ENCODE results near the gene TLE6.
"Not testable (repeated sequence)": the region's sequence is repeated elsewhere in the genome, so short reads cannot be mapped to it uniquely, and the experiment has no call there.

TLE6 gene

GRCh38 chr19:3012059-3012458 is 34.7 kb downstream of the TLE6 start:
- H3K4me2 ChIP-seq (ENCODE audit: low read length, poor library complexity, severe bottlenecking); H3K4ac ChIP-seq (ENCODE audit: low read depth in 1 of 2, low read length in 2 of 2); H3K27me3 ChIP-seq (ENCODE audit: control insufficient read depth in 1 of 2, insufficient read depth in 1 of 2, low read length in 2 of 2); DNase-seq; H2BK120ac ChIP-seq (ENCODE audit: low read depth, low read length); H4K91ac ChIP-seq (ENCODE audit: low read length); H3K79me1 ChIP-seq (replicated peaks; ENCODE audit: low read length, poor library complexity, severe bottlenecking); H3K27ac ChIP-seq (ENCODE audit: low read length, poor library complexity, severe bottlenecking); H3K4me3 ChIP-seq (ENCODE audit: insufficient read depth in 1 of 2, low read depth in 1 of 2, low read length in 2 of 2); H2BK15ac ChIP-seq (ENCODE audit: low read depth, poor library complexity, severe bottlenecking); H3K36me3 ChIP-seq (ENCODE audit: control insufficient read depth in 1 of 2, insufficient read depth in 2 of 2, low read depth in 1 of 2, low read length in 2 of 2); H3K9me3 ChIP-seq (ENCODE audit: control insufficient read depth, low read length); H3K9ac ChIP-seq (ENCODE audit: low read length); H3K18ac ChIP-seq (ENCODE audit: low read depth in 1 of 2, low read length in 2 of 2); H2AFZ ChIP-seq (ENCODE audit: low read depth, low read length); H2AK5ac ChIP-seq (ENCODE audit: low read length, severe bottlenecking); H3K14ac ChIP-seq (ENCODE audit: low read length in 2 of 2); H4K8ac ChIP-seq (ENCODE audit: low read length); H2BK5ac ChIP-seq (ENCODE audit: low read depth, low read length, poor library complexity, severe bottlenecking); H3K23ac ChIP-seq (ENCODE audit: low read length in 2 of 2); H2BK12ac ChIP-seq (ENCODE audit: low read length in 2 of 2); H3K4me1 ChIP-seq (ENCODE audit: control insufficient read depth, insufficient read depth, low read depth, low read length): not testable (repeated sequence)
- WGBS = 89% methylated on average over 13 of the region's 13 CpGs

- Histone ChIP-seq H3K9me3 (ENCODE audit: control insufficient read depth, low read length) (no peaks in the 10 kb centered on the region), H4K8ac (ENCODE audit: low read length) (no peak overlapping the region), H3K4me1 (ENCODE audit: control insufficient read depth, insufficient read depth, low read depth, low read length) (peaks cover 3% of the 10 kb centered on the region), H2BK15ac (ENCODE audit: low read depth, poor library complexity, severe bottlenecking) (no peak overlapping the region), H3K4me2 (ENCODE audit: low read length, poor library complexity, severe bottlenecking) (no peak overlapping the region), H3K27me3 (ENCODE audit: control insufficient read depth in 1 of 2, insufficient read depth in 1 of 2, low read length in 2 of 2) (peaks cover 8 to 9% of the 10 kb centered on the region in 2 experiments), H4K91ac (ENCODE audit: low read length) (no peak overlapping the region), H3K4me3 (ENCODE audit: insufficient read depth in 1 of 2, low read depth in 1 of 2, low read length in 2 of 2) (no peak overlapping the region), H3K14ac (ENCODE audit: low read length in 2 of 2) (no peak overlapping the region), H2BK5ac (ENCODE audit: low read depth, low read length, poor library complexity, severe bottlenecking) (no peak overlapping the region), H3K27ac (ENCODE audit: low read length, poor library complexity, severe bottlenecking) (no peak overlapping the region), H3K79me1 (replicated peaks; ENCODE audit: low read length, poor library complexity, severe bottlenecking) (no peaks in the 10 kb centered on the region), H2AK5ac (ENCODE audit: low read length, severe bottlenecking) (no peak overlapping the region), H2AFZ (ENCODE audit: low read depth, low read length) (no peak overlapping the region), H3K36me3 (ENCODE audit: control insufficient read depth in 1 of 2, insufficient read depth in 2 of 2, low read depth in 1 of 2, low read length in 2 of 2) (no peaks in the 10 kb centered on the region), H2BK12ac (ENCODE audit: low read length in 2 of 2) (no peak overlapping the region), H3K18ac (ENCODE audit: low read depth in 1 of 2, low read length in 2 of 2) (no peak overlapping the region), H3K9ac (ENCODE audit: low read length) (no peak overlapping the region), H3K4ac (ENCODE audit: low read depth in 1 of 2, low read length in 2 of 2) (no peak overlapping the region), H2BK120ac (ENCODE audit: low read depth, low read length) (no peak overlapping the region), H3K23ac (ENCODE audit: low read length in 2 of 2) (no peak overlapping the region)
- no peak for DNase-seq
- WGBS = 86% methylated on average over 16 of the region's 16 CpGs
Observed at GRCh38 chr19:3012621-3013262, 35.4 kb downstream of the TLE6 start.

- Histone ChIP-seq H3K79me1 (replicated peaks; ENCODE audit: low read length, poor library complexity, severe bottlenecking) (no peaks in the 10 kb centered on the region), H3K18ac (ENCODE audit: low read depth in 1 of 2, low read length in 2 of 2) (no peak overlapping the region), H2AK5ac (ENCODE audit: low read length, severe bottlenecking) (no peak overlapping the region), H2BK12ac (ENCODE audit: low read length in 2 of 2) (no peak overlapping the region), H4K91ac (ENCODE audit: low read length) (no peak overlapping the region), H3K9me3 (ENCODE audit: control insufficient read depth, low read length) (no peaks in the 10 kb centered on the region), H3K4me3 (ENCODE audit: insufficient read depth in 1 of 2, low read depth in 1 of 2, low read length in 2 of 2) (no peak overlapping the region), H3K9ac (ENCODE audit: low read length) (no peak overlapping the region), H3K4ac (ENCODE audit: low read depth in 1 of 2, low read length in 2 of 2) (no peak overlapping the region), H3K27me3 (ENCODE audit: control insufficient read depth in 1 of 2, insufficient read depth in 1 of 2, low read length in 2 of 2) (peaks cover 8 to 9% of the 10 kb centered on the region in 2 experiments), H2BK120ac (ENCODE audit: low read depth, low read length) (no peak overlapping the region), H3K14ac (ENCODE audit: low read length in 2 of 2) (no peak overlapping the region), H3K4me2 (ENCODE audit: low read length, poor library complexity, severe bottlenecking) (no peak overlapping the region), H2AFZ (ENCODE audit: low read depth, low read length) (no peak overlapping the region), H3K27ac (ENCODE audit: low read length, poor library complexity, severe bottlenecking) (no peak overlapping the region), H2BK15ac (ENCODE audit: low read depth, poor library complexity, severe bottlenecking) (no peak overlapping the region), H3K36me3 (ENCODE audit: control insufficient read depth in 1 of 2, insufficient read depth in 2 of 2, low read depth in 1 of 2, low read length in 2 of 2) (no peaks in the 10 kb centered on the region), H2BK5ac (ENCODE audit: low read depth, low read length, poor library complexity, severe bottlenecking) (no peak overlapping the region), H3K4me1 (ENCODE audit: control insufficient read depth, insufficient read depth, low read depth, low read length) (peaks cover 3% of the 10 kb centered on the region), H3K23ac (ENCODE audit: low read length in 2 of 2) (no peak overlapping the region), H4K8ac (ENCODE audit: low read length) (no peak overlapping the region)
- 80% methylated on average over 7 of the region's 7 CpGs for WGBS
- no peak for DNase-seq
Observed at GRCh38 chr19:3013263-3013725, 35.9 kb downstream of the TLE6 start.

GRCh38 chr19:3014135-3014534 is 36.8 kb downstream of the TLE6 start:
- no peak overlapping the region for H3K4me2 ChIP-seq (ENCODE audit: low read length, poor library complexity, severe bottlenecking)
- no peaks in the 10 kb centered on the region for H3K9me3 ChIP-seq (ENCODE audit: control insufficient read depth, low read length)
- H3K23ac ChIP-seq (ENCODE audit: low read length in 2 of 2) = no peak overlapping the region
- H3K4me3 ChIP-seq (ENCODE audit: insufficient read depth in 1 of 2, low read depth in 1 of 2, low read length in 2 of 2) = no peak overlapping the region
- no peak overlapping the region for H4K91ac ChIP-seq (ENCODE audit: low read length)
- H2BK5ac ChIP-seq (ENCODE audit: low read depth, low read length, poor library complexity, severe bottlenecking) = no peak overlapping the region
- peaks cover 3% of the 10 kb centered on the region for H3K4me1 ChIP-seq (ENCODE audit: control insufficient read depth, insufficient read depth, low read depth, low read length)
- H2BK120ac ChIP-seq (ENCODE audit: low read depth, low read length) = no peak overlapping the region
- WGBS = 98% methylated on average over 8 of the region's 8 CpGs
- DNase-seq = no peak
- H2AK5ac ChIP-seq (ENCODE audit: low read length, severe bottlenecking) = no peak overlapping the region
- H4K8ac ChIP-seq (ENCODE audit: low read length) = no peak overlapping the region
- H3K18ac ChIP-seq (ENCODE audit: low read depth in 1 of 2, low read length in 2 of 2) = no peak overlapping the region
- H3K4ac ChIP-seq (ENCODE audit: low read depth in 1 of 2, low read length in 2 of 2) = no peak overlapping the region
- H2BK15ac ChIP-seq (ENCODE audit: low read depth, poor library complexity, severe bottlenecking) = no peak overlapping the region
- H3K79me1 ChIP-seq (replicated peaks; ENCODE audit: low read length, poor library complexity, severe bottlenecking) = no peaks in the 10 kb centered on the region
- H3K14ac ChIP-seq (ENCODE audit: low read length in 2 of 2) = no peak overlapping the region
- no peak overlapping the region for H2BK12ac ChIP-seq (ENCODE audit: low read length in 2 of 2)
- H3K9ac ChIP-seq (ENCODE audit: low read length) = no peak overlapping the region
- peaks cover 0 to 1% of the 10 kb centered on the region in 2 experiments for H3K36me3 ChIP-seq (ENCODE audit: control insufficient read depth in 1 of 2, insufficient read depth in 2 of 2, low read depth in 1 of 2, low read length in 2 of 2)
- no peak overlapping the region for H3K27ac ChIP-seq (ENCODE audit: low read length, poor library complexity, severe bottlenecking)
- H3K27me3 ChIP-seq (ENCODE audit: control insufficient read depth in 1 of 2, insufficient read depth in 1 of 2, low read length in 2 of 2) = peaks cover 4 to 8% of the 10 kb centered on the region in 2 experiments
- no peak overlapping the region for H2AFZ ChIP-seq (ENCODE audit: low read depth, low read length)
